GM20000 (cell line): ENCODE data around the gene ZSCAN20.
"Not testable (repeated sequence)": the region's sequence is repeated elsewhere in the genome, so short reads cannot be mapped to it uniquely, and the experiment has no call there.

Experiments
- DNase-seq: peaks from one replicate; pipeline ENCODE4 v3.0.0; 2012; ENCODE audit warnings: low spot score
- CTCF ChIP-seq: IDR thresholded peaks from 2 replicates; pipeline ENCODE4 v1.5.1; 2012; ENCODE audit warnings: mild to moderate bottlenecking, control low read depth; ENCODE audit errors: extremely low read depth, missing control alignments

Gene ZSCAN20

GRCh38 chr1:33507661-33508060 lies 35.2 kb downstream of the ZSCAN20 start:
- DNase-seq: no peak
- no peak for TF ChIP-seq CTCF

GRCh38 chr1:33508151-33508550 lies 35.7 kb downstream of the ZSCAN20 start:
- DNase-seq: no peak
- no peak for TF ChIP-seq CTCF

- DNase-seq: not testable (repeated sequence)
These were observed 36.8 kb downstream of the ZSCAN20 start for GRCh38 chr1:33509276-33509675.

- no peak for TF ChIP-seq CTCF
- no peak for DNase-seq
These were observed 40.0 kb downstream of the ZSCAN20 start for GRCh38 chr1:33512226-33513011.

- TF ChIP-seq CTCF: no peak
- no peak for DNase-seq
These were observed 42.7 kb downstream of the ZSCAN20 start for GRCh38 chr1:33515112-33515511.

- no peak for TF ChIP-seq CTCF
- no peak for DNase-seq
These were observed 43.2 kb downstream of the ZSCAN20 start for GRCh38 chr1:33515607-33516006.

GRCh38 chr1:33516428-33516827 lies 44.0 kb downstream of the ZSCAN20 start:
- DNase-seq: no peak
- TF ChIP-seq CTCF: no peak
